ENCODE data around the gene NRG4. TPM values are rescaled to one million over a fixed set of nuclear protein-coding genes. Genes with fewer than 3 reads are reported as not detected.
A peak's percentile ranks its signal among the peaks of the same experiment; 100 is the strongest.

Gene NRG4
- total RNA-seq, 1 donor from 2014 or later: 2.2 TPM

- intact Hi-C loops (cut with DNase I): no loop called here
- Histone ChIP-seq H3K9me3 (peaks cover 3% of the 10 kb centered on the region), H3K27ac (no peak overlapping the region), H3K27me3 (ENCODE audit: low read depth) (no peaks in the 10 kb centered on the region), H3K36me3 (no peaks in the 10 kb centered on the region), H3K4me1 (no peaks in the 10 kb centered on the region), H3K4me3 (no peak overlapping the region)
- no peak for ATAC-seq
- DNase-seq: no peak
- TF ChIP-seq CTCF (IDR thresholded peaks at IDR 0.05): no peak
Observed at GRCh38 chr15:76010613-76011012, 1.6 kb downstream of the NRG4 start.

- Histone ChIP-seq H3K27ac (no peak overlapping the region), H3K4me3 (no peak overlapping the region), H3K27me3 (ENCODE audit: low read depth) (no peaks in the 10 kb centered on the region), H3K4me1 (no peaks in the 10 kb centered on the region), H3K36me3 (no peaks in the 10 kb centered on the region), H3K9me3 (no peaks in the 10 kb centered on the region)
- TF ChIP-seq CTCF (IDR thresholded peaks at IDR 0.05): no peak
- DNase-seq: no peak
- intact Hi-C loops (cut with DNase I): no loop called here
- peak in 1 of 2 donors; percentile 51 for ATAC-seq
Observed at GRCh38 chr15:76006136-76006778, 6.0 kb downstream of the NRG4 start.

- no peak for ATAC-seq
- H3K27ac ChIP-seq: no peak overlapping the region
- H3K9me3 ChIP-seq: no peaks in the 10 kb centered on the region
- H3K36me3 ChIP-seq: no peaks in the 10 kb centered on the region
- DNase-seq: no peak
- H3K4me1 ChIP-seq: no peaks in the 10 kb centered on the region
- H3K4me3 ChIP-seq: no peak overlapping the region
- intact Hi-C loops (cut with DNase I): no loop called here
- H3K27me3 ChIP-seq (ENCODE audit: low read depth): no peaks in the 10 kb centered on the region
- TF ChIP-seq CTCF (IDR thresholded peaks at IDR 0.05): no peak
Observed at GRCh38 chr15:76003364-76003763, 8.9 kb downstream of the NRG4 start.

- intact Hi-C loops (cut with DNase I): no loop called here
Observed at GRCh38 chr15:75995611-75996010, 16.6 kb downstream of the NRG4 start.

GRCh38 chr15:75994220-75994619 lies 18.0 kb downstream of the NRG4 start:
- Histone ChIP-seq H3K27me3 (ENCODE audit: low read depth) (no peaks in the 10 kb centered on the region), H3K36me3 (no peaks in the 10 kb centered on the region), H3K4me3 (no peak overlapping the region), H3K27ac (no peak overlapping the region), H3K9me3 (peaks cover 6% of the 10 kb centered on the region), H3K4me1 (no peaks in the 10 kb centered on the region)
- intact Hi-C loops (cut with DNase I): no loop called here
- no peak for ATAC-seq
- TF ChIP-seq CTCF (IDR thresholded peaks at IDR 0.05): no peak
- no peak for DNase-seq

More at GRCh38 chr15:75995611-75996010, 16.6 kb downstream of the NRG4 start:
- H3K9me3 ChIP-seq: peaks cover 6% of the 10 kb centered on the region
- H3K27ac ChIP-seq: no peak overlapping the region
- no peaks in the 10 kb centered on the region for H3K27me3 ChIP-seq (ENCODE audit: low read depth)
- no peak for DNase-seq
- no peak overlapping the region for H3K4me3 ChIP-seq
- no peaks in the 10 kb centered on the region for H3K4me1 ChIP-seq
- TF ChIP-seq CTCF (IDR thresholded peaks at IDR 0.05): no peak
- ATAC-seq: no peak
- no peaks in the 10 kb centered on the region for H3K36me3 ChIP-seq
